RPMI7951 (cell line): ENCODE data around the gene HABP4. TPM values are rescaled to one million over a fixed set of nuclear protein-coding genes. Genes with fewer than 3 reads are reported as not detected.

Experiments used
- DNase-seq: peaks from one replicate; pipeline ENCODE4 v3.0.0-alpha.2; 2012; ENCODE audit warnings: low read depth
- total RNA-seq: library from RNA; depleted of rRNA; stranded (reverse); fragments of >200 nt; shearing (Covaris generic); gene quantifications from 2 replicates; pipeline ENCODE4 v1.2.3, GENCODE V29; 2014; rRNA removed

The HABP4 gene, protein sequence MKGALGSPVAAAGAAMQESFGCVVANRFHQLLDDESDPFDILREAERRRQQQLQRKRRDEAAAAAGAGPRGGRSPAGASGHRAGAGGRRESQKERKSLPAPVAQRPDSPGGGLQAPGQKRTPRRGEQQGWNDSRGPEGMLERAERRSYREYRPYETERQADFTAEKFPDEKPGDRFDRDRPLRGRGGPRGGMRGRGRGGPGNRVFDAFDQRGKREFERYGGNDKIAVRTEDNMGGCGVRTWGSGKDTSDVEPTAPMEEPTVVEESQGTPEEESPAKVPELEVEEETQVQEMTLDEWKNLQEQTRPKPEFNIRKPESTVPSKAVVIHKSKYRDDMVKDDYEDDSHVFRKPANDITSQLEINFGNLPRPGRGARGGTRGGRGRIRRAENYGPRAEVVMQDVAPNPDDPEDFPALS
- 8.8 and 9.4 TPM in 2 replicates for total RNA-seq

- DNase-seq, result peak; percentile 92
Measured at GRCh38 chr9:96449845-96450612, at the start of gene HABP4. Gene HABP4 (plus strand): TSS chr9:96450169. CDS start chr9:96450280, 111 bp downstream.

DNA sequence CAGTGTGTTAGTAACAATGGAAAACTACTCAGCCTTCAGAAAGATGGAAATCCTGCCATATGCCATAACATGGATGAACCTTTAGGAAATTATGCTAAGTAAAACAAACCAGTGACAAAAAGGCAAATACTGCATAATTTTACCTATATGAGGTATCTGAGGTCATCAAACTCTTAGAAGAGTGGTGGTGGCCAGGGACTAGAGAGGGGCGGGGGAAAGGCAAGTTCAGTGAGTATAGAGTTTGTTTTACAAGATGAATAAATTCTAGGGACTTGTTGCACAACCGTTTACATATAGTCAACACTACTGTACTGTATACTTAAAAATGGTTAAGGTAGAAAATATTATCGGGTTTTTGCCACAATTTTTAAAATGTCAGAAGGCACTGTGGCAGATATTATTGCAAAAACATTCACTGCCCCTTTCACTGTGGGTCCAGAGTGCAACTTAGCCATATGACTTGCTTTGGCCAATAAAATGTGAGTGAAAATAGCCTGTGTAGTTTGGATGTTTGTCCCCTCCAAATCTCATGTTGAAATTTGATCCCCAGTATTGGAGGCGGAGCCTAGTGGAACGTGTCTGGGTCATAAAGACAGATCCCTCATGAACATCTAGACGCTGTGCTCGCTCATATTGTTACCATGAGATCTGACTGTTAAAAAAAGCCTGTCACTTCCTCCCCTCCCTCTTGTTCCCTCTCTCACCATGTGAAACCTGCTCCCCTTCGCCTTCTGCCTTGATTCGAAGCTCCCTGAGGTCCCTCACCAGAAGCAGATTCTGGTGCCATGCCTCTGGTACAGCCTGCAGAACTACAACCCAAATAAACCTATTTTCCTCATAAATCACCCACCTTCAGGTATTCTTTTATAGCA is 41.3 kb upstream of the HABP4 start:
- no peak for DNase-seq

DNA sequence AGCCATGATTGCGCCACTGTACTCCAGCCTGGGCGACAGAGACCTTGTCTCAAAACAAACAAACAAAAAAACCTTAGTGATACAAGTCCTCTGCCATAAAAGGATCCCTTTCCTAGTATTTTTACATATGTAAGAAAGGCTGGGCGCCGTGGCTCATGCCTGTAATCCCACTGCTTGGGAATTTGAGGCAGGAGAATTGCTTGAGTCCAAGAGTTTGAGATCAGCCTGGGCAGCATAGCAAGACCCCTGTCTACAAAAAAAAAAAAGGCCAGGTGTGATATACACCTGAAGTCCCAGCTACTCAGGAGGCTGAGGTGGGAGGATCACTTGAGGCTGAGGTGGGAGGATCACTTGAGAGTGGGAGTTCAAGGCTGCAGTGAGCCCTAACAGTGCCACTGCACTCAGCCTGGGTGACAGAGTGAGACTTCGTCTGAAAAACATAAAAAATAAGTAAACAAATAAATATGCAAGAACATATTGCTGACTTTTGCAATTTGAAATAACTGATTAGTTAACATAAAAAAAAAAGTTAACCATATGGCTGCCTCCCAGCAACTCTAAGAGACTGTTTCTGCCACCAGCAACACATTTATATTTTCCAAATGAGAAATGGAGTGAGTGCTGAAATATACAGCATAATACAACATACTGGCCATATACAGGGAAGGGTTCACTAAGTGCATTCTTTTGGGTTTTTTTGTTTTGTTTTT is 38.7 kb upstream of the HABP4 start:
- no peak for DNase-seq

GRCh38 chr9:96412174-96412913 is 37.6 kb upstream of the HABP4 start:
- DNase-seq, result no peak

GRCh38 chr9:96413302-96414221 is 36.4 kb upstream of the HABP4 start:
- DNase-seq, result no peak

DNA sequence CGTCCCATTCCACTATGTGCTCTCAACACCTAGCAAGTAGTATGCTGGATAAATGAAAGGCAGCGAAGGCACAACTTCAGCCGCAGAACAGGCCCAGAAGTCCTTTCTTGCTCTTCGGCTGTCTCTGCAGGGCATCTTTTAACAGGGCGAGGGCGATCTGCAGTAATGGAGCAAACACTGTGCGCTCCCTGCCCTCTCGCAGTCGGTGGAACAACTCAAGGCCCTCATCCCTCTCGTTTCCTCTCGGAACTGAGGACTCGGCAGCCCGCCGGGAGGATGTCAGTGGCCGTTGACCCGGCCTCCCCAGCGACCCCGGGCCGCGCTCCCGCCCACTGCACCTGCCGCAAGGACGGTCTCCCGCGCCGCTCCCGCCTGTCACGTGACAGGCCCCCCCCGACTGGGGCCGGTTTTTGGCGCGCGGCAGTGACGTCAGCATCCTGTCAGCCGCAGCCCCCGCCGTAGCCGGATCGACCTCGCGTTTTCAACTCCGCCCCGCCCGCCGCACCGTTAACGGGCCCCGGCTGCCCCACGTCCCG is 32.9 kb upstream of the HABP4 start:
- DNase-seq, result peak; percentile 76

- peak; percentile 9 for DNase-seq
Measured at GRCh38 chr9:96417661-96418082, 32.3 kb upstream of the HABP4 start.

GRCh38 chr9:96418083-96418919 is 31.7 kb upstream of the HABP4 start, which contains the start of gene ZNF367:
Gene ZNF367 (minus strand): TSS chr9:96418370. CDS start chr9:96418032, 338 bp downstream.
- peak; percentile 97 for DNase-seq

DNA sequence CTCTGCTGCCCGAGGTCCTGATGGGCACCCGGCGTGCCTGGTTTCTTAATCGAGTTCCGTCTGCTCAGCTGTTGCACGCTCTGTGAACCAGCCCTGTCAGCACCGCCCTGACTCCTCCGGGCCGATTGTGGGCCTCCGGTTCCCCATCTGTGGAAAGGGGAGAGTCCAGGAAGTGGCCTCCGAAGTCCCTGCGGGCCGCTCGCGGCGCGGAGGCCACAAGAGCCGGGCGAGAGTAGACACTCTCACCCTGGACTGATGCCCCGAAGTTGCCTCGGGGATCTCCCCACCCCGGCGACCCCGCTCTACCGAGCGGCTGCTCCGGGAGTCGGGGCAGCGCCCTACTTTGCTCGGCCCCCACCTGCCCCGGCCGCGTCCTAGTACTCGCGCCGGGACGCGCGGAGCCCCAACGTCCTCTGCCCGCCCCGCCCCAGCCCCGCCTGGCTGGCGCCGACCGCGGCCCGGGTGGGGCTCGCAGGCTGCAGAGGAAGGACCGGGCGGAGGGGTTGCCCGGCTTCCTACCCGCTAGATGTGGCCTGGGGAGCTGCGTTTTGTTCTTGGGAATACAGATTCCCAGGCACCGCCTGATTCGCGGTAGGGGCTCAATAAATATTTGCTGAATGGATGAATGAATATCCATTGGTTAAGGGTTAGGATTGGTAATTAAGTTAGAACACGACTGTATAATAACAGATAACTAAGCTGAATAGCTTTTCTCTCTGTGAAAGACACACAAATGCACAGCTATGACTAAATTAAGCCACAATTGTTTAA is 30.9 kb upstream of the HABP4 start:
- peak; percentile 73 for DNase-seq

GRCh38 chr9:96419691-96419969 is 30.3 kb upstream of the HABP4 start:
- no peak for DNase-seq

DNA sequence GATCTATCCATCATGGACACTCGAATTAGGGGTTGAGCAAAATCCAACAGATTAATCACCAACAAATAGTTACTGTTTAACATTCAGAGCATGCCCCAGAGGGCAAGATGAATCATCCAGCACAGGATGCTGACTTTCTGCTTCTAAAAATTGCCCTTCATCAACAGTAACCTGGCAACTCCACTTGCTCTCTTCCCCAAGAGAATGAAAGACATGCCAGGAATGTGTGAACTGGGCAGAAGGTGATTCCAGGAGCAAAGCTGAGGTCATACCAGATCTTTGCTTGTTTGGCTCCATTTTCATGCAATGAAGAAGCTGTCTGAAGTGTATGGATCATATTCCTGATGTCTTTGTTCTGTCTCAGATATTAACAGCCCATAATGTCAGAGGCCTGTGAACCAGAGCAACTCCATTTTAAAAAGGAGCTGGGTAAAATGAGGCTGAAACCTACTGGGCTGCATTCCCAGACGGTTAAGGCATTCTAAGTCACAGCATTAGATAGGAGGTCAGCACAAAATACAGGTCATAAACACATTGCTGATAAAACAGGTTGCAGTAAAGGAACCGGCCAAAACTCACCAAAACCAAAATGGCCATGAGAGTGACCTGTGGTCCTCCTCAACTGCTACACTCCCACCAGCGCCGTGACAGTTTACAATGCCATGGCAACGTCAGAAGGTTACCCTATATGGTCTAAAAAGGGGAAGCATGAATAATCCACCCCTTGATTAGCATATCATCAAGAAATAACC is 29.3 kb upstream of the HABP4 start:
- peak; percentile 97 for DNase-seq

GRCh38 chr9:96423322-96423984 is 26.5 kb upstream of the HABP4 start:
- no peak for DNase-seq

GRCh38 chr9:96423985-96424336 is 26.0 kb upstream of the HABP4 start:
- no peak for DNase-seq

- DNase-seq, result no peak
Measured at GRCh38 chr9:96425500-96426169, 24.3 kb upstream of the HABP4 start.

GRCh38 chr9:96429732-96430131 is 20.2 kb upstream of the HABP4 start:
- no peak for DNase-seq

DNA sequence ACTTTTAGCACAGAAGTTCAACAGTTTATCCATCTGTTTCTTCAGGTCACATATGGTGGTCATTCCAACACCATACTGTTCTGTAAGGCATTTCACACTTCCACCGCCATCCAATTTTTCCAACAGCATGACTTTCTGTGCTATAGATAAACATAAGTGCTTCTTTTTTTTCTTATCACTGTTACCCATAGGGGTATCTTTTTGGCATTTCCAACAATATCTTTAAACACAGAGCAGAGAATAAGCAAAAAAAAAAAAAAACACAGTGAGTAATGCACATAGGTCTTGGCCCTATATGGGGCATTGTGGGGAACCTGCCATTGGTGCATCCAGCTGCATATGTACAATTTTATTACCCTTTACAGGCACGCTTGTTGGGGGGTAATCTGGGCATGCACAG is 19.6 kb upstream of the HABP4 start:
- DNase-seq, result no peak
